ENCODE measurements around the gene TMEM132A. TPM values are rescaled to one million over a fixed set of nuclear protein-coding genes. Genes with fewer than 3 reads are reported as not detected.

Gene TMEM132A
- total RNA-seq, 1 donor from 2014 or later, result 76.1 TPM

DNA sequence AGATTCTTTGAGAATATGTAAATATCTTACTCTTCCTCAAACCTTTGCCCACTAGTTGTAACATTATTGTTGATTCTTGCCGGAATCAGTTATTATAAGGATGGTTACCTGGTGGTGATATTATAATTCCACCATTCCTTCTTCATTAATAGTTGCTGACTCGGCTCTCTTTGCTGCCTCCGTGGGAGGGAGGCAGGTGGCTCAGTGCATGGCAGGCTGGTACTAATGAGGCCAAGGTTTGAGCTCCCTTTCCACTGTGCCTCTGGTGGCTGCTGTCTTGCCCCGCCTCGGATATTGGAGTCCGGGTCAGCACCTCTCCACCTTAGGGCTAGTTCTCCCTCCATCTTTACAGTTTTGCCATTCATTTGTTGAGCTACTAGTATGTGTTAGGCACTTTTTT is 59.9 kb downstream of the TMEM132A start:
- DNase-seq (ENCODE audit: low read depth), result no peak

DNA sequence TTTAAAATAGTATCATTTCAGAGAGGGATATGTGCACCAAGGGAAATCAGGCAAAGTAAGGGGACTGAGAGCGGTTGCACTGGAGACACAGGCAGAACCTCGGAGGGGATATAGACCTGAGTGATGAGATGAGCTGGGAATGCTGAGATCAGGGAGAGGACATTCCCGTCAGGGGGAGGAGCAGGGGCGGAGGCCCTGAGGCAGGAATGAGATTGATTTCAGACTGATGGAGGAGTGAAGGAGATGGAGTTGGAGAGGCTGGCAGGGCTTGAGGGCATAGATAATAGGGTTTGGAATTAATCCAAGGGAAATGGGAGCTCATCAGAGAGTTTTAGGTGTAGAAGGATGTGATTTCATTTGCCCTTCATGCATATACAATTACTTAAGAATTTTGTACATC is 60.4 kb downstream of the TMEM132A start:
- DNase-seq (ENCODE audit: low read depth), result no peak

DNA sequence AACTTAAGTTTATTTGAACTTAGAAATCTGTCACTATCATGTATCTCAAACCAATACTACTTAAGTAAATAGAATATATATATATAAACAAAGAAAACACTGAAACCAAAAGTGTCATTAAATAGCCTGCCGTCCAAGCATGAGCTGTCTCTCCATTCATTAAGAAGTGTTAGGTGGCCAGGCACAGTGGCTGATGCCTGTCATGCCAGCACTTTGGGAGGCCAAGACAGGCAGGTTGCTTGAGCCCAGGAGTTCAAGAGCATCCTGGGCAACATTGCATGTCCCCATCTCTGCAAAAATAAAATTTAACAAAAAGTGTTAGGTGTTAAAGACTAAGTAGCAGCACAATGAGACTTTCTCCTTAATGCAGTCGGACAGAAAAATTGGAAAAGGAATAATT is 61.2 kb downstream of the TMEM132A start:
- DNase-seq (ENCODE audit: low read depth), result no peak

DNA sequence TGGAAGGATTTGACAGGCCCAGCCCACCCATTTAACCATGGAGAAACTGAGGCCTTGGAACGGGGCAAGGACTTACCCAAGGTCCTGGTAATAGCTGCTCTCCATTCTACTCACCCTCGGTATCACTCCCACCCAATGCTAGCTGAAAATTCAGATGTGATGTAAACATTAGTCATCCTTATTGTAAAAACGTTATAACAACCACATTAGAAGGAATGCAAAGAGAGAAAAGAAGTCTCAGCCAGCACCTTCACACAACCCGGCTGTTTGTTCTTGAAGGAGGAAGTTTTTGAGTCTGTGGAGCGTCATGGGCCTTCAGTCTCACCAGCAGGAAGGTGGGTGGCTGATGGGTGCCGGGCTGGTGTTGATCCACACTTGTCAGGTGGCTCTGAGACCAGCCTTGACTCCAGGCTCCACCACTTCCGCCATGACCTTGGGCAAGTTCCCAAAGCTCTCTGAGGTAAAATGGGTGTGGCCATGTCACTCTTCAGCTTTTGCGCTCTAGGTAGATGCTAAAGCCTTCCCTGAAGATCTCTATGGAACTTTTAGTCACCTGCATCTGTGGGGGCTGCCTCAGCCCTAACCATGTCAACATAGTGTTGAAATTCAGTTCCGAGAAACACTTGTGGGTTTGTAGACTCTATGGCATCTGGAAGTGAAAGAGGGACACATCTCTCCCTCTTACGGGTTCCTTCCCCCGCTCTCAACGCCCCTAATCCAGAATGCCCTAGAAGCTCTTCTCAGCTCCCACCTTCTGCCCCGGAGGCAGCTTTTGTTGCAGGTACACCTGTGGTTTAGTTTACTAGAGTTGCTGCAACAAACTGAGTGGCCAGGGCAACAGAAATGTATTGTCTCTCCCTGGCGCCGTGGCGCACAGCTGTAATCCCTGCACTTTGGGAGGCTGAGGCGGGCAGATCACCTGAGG is 62.0 kb downstream of the TMEM132A start:
- DNase-seq (ENCODE audit: low read depth), result no peak

Other genes with a start within 250 kb of the TMEM132A start
- gene MS4A8, start 224.8 kb upstream of the TMEM132A start, total RNA-seq, result not detected in 2 replicates
- not detected in 2 replicates for gene MS4A18, start 199.7 kb upstream of the TMEM132A start, total RNA-seq
- gene MS4A15, start 167.6 kb upstream of the TMEM132A start, total RNA-seq, result not detected in 2 replicates
- not detected in 2 replicates for gene MS4A10, start 139.1 kb upstream of the TMEM132A start, total RNA-seq
- 19.2 and 24.1 TPM in 2 replicates for gene CCDC86, start 82.3 kb upstream of the TMEM132A start, total RNA-seq
- not detected in 2 replicates for gene PTGDR2, start 68.5 kb upstream of the TMEM132A start, total RNA-seq
- not detected in 2 replicates for gene ZP1, start 56.9 kb upstream of the TMEM132A start, total RNA-seq
- 41.9 and 51.4 TPM in 2 replicates for gene PRPF19, start 17.9 kb upstream of the TMEM132A start, total RNA-seq
- gene TMEM109, start 10.3 kb upstream of the TMEM132A start, total RNA-seq, result 91.8 and 108 TPM in 2 replicates
- gene SLC15A3, start 27.7 kb downstream of the TMEM132A start, total RNA-seq, result 9.4 and 17.0 TPM in 2 replicates
- gene CD6, start 47.2 kb downstream of the TMEM132A start, total RNA-seq, result 0.08 TPM in 1 of 2 replicates, not detected in the other
- gene CD5, start 178.0 kb downstream of the TMEM132A start, total RNA-seq, result not detected in 2 replicates
- gene VPS37C, start 237.0 kb downstream of the TMEM132A start, total RNA-seq, result 17.3 and 24.4 TPM in 2 replicates

Data from myocyte (in vitro differentiated cells).